ENCODE results near the gene OSMR.

DNA sequence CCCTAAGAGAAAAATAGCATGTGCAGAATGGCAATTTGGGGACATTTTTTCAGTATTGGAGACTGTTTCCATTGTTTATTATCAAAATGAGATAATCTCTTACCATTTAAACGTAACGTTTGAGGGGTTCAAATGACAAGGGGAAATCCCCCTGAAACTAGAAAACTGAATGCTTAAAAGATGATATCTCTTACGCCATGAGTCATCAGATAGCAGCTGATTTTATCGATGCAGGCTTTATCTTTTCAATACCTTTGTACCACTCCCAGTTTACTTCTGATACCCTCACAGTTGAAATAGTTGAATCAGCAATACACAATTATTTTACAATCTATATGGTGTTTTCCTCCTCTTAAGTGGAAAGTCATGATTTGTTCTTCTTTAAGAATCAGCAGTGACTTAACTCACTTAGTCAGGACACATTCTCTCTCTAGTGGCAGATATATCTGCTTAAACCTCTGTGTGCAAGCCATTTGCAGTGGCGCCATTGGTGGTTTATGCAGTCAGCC, 29.2 kb downstream of the OSMR start:
- TF ChIP-seq, protein P1, sequence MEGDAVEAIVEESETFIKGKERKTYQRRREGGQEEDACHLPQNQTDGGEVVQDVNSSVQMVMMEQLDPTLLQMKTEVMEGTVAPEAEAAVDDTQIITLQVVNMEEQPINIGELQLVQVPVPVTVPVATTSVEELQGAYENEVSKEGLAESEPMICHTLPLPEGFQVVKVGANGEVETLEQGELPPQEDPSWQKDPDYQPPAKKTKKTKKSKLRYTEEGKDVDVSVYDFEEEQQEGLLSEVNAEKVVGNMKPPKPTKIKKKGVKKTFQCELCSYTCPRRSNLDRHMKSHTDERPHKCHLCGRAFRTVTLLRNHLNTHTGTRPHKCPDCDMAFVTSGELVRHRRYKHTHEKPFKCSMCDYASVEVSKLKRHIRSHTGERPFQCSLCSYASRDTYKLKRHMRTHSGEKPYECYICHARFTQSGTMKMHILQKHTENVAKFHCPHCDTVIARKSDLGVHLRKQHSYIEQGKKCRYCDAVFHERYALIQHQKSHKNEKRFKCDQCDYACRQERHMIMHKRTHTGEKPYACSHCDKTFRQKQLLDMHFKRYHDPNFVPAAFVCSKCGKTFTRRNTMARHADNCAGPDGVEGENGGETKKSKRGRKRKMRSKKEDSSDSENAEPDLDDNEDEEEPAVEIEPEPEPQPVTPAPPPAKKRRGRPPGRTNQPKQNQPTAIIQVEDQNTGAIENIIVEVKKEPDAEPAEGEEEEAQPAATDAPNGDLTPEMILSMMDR (IDR thresholded peaks at IDR 0.05) = no peak
- TF ChIP-seq POLR2A (IDR thresholded peaks at IDR 0.05) = no peak

Data from Peyer's patch (tissue), 4 donors.